HCT116 (cell line): Measurements from ENCODE around the gene SERPIND1. TPM values are rescaled to one million over a fixed set of nuclear protein-coding genes. Genes with fewer than 3 reads are reported as not detected.

Experiments used
- ATAC-seq: fragments of 200-7000 bp; cut with Tn5 transposase; 2 replicates; pipeline ENCODE4 v1.9.1; 2020; ENCODE audit warnings: mild to moderate bottlenecking, moderate library complexity
- BruUV-seq: library from RNA; stranded (reverse); fragments of 400-500 nt; replicated peaks from 2 replicates; lab custom pipeline; 2021; lab: Mats Ljungman, UMichigan
- CTCF ChIA-PET: fragments of 300-600 bp; sonication (Branson Sonifier 250); formaldehyde crosslinking; loops from one replicate; lab custom pipeline; 2021; ENCODE audit warnings: antibody characterized with exemption; lab: Charles Lee
- POLR2A ChIA-PET: fragments of 300-600, 350-600 bp; sonication (Branson Sonifier 250); formaldehyde crosslinking; loops from one replicate; lab custom pipeline; 2021; ENCODE audit warnings: antibody characterized with exemption; lab: Charles Lee
- RAD21 ChIA-PET, 2 experiments: fragments of 300-600 bp; sonication (Branson Sonifier 250); formaldehyde crosslinking; loops; one replicate each; lab custom pipeline; 2023; ENCODE audit warnings: low total read pairs in 2 of 2; ENCODE audit not compliant: uncharacterized antibody in 2 of 2, unreplicated experiment in 2 of 2, low non-redundant PET in 1 of 2; lab: Charles Lee
- DNase-seq: peaks from one replicate; pipeline ENCODE4 v3.0.0-alpha.2; 2010; ENCODE audit warnings: low read depth, low spot score
- H2AFZ ChIP-seq: fragments of 200-600 bp; shearing (Covaris generic), sonication (generic); 2 replicates; pipeline ENCODE4 v1.6.1; 2017; ENCODE audit warnings: low read depth, mixed run types, mixed read lengths, antibody characterized with exemption, low read length; ENCODE audit not compliant: poor library complexity, severe bottlenecking
- H3K27ac ChIP-seq: 2 replicates; pipeline ENCODE4 v1.5.1; 2012; ENCODE audit warnings: low read depth, low read length
- H3K27me3 ChIP-seq: fragments of 200-600 bp; sonication (generic); 2 replicates; pipeline ENCODE4 v1.6.1; 2016; ENCODE audit warnings: mixed run types, low read length, mixed read lengths; ENCODE audit not compliant: insufficient read depth
- H3K36me3 ChIP-seq, 2 experiments: fragments of 200-500 bp in 1 of 2; fragments of 200-600 bp in 1 of 2; sonication (Bioruptor generic) in 1 of 2; sonication (generic) in 1 of 2; 2 replicates each; pipeline versions ENCODE4 v1.5.1 to v1.6.1; 2014 to 2016; ENCODE audit warnings: low read length in 2 of 2, inconsistent platforms in 1 of 2, mixed read lengths in 1 of 2, mixed run types in 1 of 2; ENCODE audit not compliant: insufficient read depth in 2 of 2, control insufficient read depth in 1 of 2
- H3K4me1 ChIP-seq, 2 experiments: fragments of 200-600 bp in 1 of 2; sonication (generic) in 1 of 2; 2 replicates each; pipeline versions ENCODE4 v1.5.1 to v1.6.1; 2012 to 2017; ENCODE audit warnings: low read length in 2 of 2, inconsistent platforms in 1 of 2, mild to moderate bottlenecking in 1 of 2, mixed read lengths in 1 of 2, mixed run types in 1 of 2, moderate library complexity in 1 of 2; ENCODE audit not compliant: insufficient read depth in 2 of 2, control insufficient read depth in 1 of 2
- H3K4me2 ChIP-seq: fragments of 200-600 bp; sonication (generic); 2 replicates; pipeline ENCODE4 v1.6.1; 2017; ENCODE audit warnings: mixed run types, low read length, mixed read lengths
- H3K4me3 ChIP-seq, 2 experiments: fragments of 200-600 bp in 1 of 2; sonication (generic) in 1 of 2; replicated peaks in 1 of 2; 2 replicates each; pipeline ENCODE4 v1.5.1; 2011 to 2016; ENCODE audit warnings: low read length in 2 of 2, control low read depth in 1 of 2, low read depth in 1 of 2, mild to moderate bottlenecking in 1 of 2, mixed read lengths in 1 of 2, mixed run types in 1 of 2
- H3K79me2 ChIP-seq: fragments of 200-600 bp; sonication (generic); 2 replicates; pipeline ENCODE4 v1.6.1; 2017; ENCODE audit warnings: mild to moderate bottlenecking, mixed run types, low read length, moderate library complexity, mixed read lengths; ENCODE audit not compliant: insufficient read depth
- H3K9ac ChIP-seq: fragments of 200-600 bp; sonication (generic); 2 replicates; pipeline ENCODE4 v1.6.1; 2016; ENCODE audit warnings: low read length, mixed read lengths
- H3K9me2 ChIP-seq: fragments of 200-600 bp; sonication (generic), shearing (Covaris generic); 2 replicates; pipeline ENCODE4 v1.6.1; 2017; ENCODE audit warnings: mixed run types, mild to moderate bottlenecking, moderate library complexity; ENCODE audit not compliant: insufficient read depth
- H3K9me3 ChIP-seq, 2 experiments: fragments of 200-500 bp in 1 of 2; fragments of 200-600 bp in 1 of 2; sonication (Bioruptor generic) in 1 of 2; sonication (generic) in 1 of 2; 2 replicates each; pipeline ENCODE4 v1.6.1; 2014 to 2017; ENCODE audit warnings: low read length in 2 of 2, mixed read lengths in 2 of 2, inconsistent platforms in 1 of 2, low read depth in 1 of 2, mild to moderate bottlenecking in 1 of 2, mixed run types in 1 of 2, moderate library complexity in 1 of 2; ENCODE audit not compliant: control insufficient read depth in 1 of 2, insufficient read depth in 1 of 2
- H4K20me1 ChIP-seq: fragments of 200-600 bp; sonication (generic), shearing (Covaris generic); 2 replicates; pipeline ENCODE4 v1.6.1; 2017; ENCODE audit warnings: mixed run types, mild to moderate bottlenecking, moderate library complexity; ENCODE audit not compliant: insufficient read depth
- CEBPB ChIP-seq: IDR thresholded peaks from 2 replicates; pipeline ENCODE4 v1.6.1; 2012; ENCODE audit warnings: low read depth
- EGR1 ChIP-seq: IDR thresholded peaks from 2 replicates; pipeline ENCODE4 v1.6.1; 2012; ENCODE audit warnings: low read depth
- ELF1 ChIP-seq: IDR thresholded peaks from 2 replicates; pipeline ENCODE4 v1.6.1; 2012; ENCODE audit warnings: low read depth, borderline replicate concordance
- EZH2 ChIP-seq: fragments of 200-600 bp; sonication (generic); IDR thresholded peaks from 2 replicates; pipeline ENCODE4 v1.6.1; 2017; ENCODE audit warnings: antibody characterized with exemption, mixed run types
- EZH2phosphoT487 ChIP-seq: fragments of 200-600 bp; IDR thresholded peaks from 2 replicates; pipeline ENCODE4 v1.6.1; 2018; ENCODE audit warnings: antibody characterized with exemption, borderline replicate concordance
- JUND ChIP-seq: IDR thresholded peaks from 2 replicates; pipeline ENCODE4 v1.6.1; 2012
- MAX ChIP-seq: IDR thresholded peaks from 2 replicates; pipeline ENCODE4 v1.6.1; 2012
- POLR2AphosphoS5 ChIP-seq: IDR thresholded peaks from 2 replicates; pipeline ENCODE4 v1.6.1; 2011; ENCODE audit warnings: mild to moderate bottlenecking, low read depth, low read length, moderate library complexity
- RAD21 ChIP-seq: IDR thresholded peaks from 2 replicates; pipeline ENCODE4 v1.6.1; 2012; ENCODE audit warnings: low read depth, mild to moderate bottlenecking
- SRF ChIP-seq: IDR thresholded peaks from 2 replicates; pipeline ENCODE4 v1.6.1; 2012; ENCODE audit warnings: low read depth
- TCF7L2 ChIP-seq: IDR thresholded peaks from 2 replicates; pipeline ENCODE4 v1.7.0; 2011; ENCODE audit warnings: borderline replicate concordance, inconsistent platforms; ENCODE audit not compliant: insufficient read depth, insufficient read length; ENCODE audit errors: extremely low read depth
- ZFX ChIP-seq: fragments of 450-650 bp; IDR thresholded peaks from 2 replicates; pipeline ENCODE4 v1.6.1; 2017
- ZNF274 ChIP-seq: fragments of 200-500 bp; sonication (Bioruptor generic); IDR thresholded peaks from 2 replicates; pipeline ENCODE4 v1.6.1; 2014; ENCODE audit warnings: mild to moderate bottlenecking, low read depth, low read length, inconsistent platforms
- intact Hi-C: fragments of 100-400 bp; cut with micrococcal nuclease; formaldehyde crosslinking; loops from 2 replicates; pipeline ENCODE4 v1.10.0; 2022
- total RNA-seq: library from RNA; stranded (reverse); gene quantifications from one replicate; pipeline ENCODE4 v1.2.1, GENCODE V29; 2021; ENCODE audit not compliant: unreplicated experiment
- TF ChIP-seq, protein P1 (sequence below): IDR thresholded peaks from 2 replicates; pipeline ENCODE4 v1.6.1; 2012

The SERPIND1 gene
- total RNA-seq, 1 experiment from 2014 or later = 0.25 TPM

- H3K27ac ChIP-seq = no peak overlapping the region
- H3K9me2 ChIP-seq = no peaks in the 10 kb centered on the region
- H3K4me1 ChIP-seq = peaks cover 12 to 15% of the 10 kb centered on the region in 2 experiments
- ChIA-PET CTCF (interaction anchor here (0.6 to 2.2 kb wide), 4 partner anchors 11 to 79 kb away, joined by 3 to 8 read pairs (median 5); no protein-coding TSS in a partner anchor), RAD21 (no interaction called here), POLR2A (no interaction called here)
- DNase-seq = no peak
- no peaks in the 10 kb centered on the region for H3K9me3 ChIP-seq
- BruUV-seq = no TSS peak
- H3K27me3 ChIP-seq = no peaks in the 10 kb centered on the region
- no peak for ATAC-seq
- no peak overlapping the region for H3K9ac ChIP-seq
- no peaks in the 10 kb centered on the region; a peak in 2 of 4 replicates for H3K36me3 ChIP-seq
- no peaks in the 10 kb centered on the region for H4K20me1 ChIP-seq
- H3K79me2 ChIP-seq = no peaks in the 10 kb centered on the region
- H3K4me3 ChIP-seq = no peak overlapping the region
- H2AFZ ChIP-seq = no peak overlapping the region
- no peak overlapping the region for H3K4me2 ChIP-seq
- no peak for TF ChIP-seq EGR1
- TF ChIP-seq ZNF274 = no peak
- intact Hi-C loops = no loop called here
Measured at GRCh38 chr22:20782596-20783299, 8.8 kb downstream of the SERPIND1 start.

- ATAC-seq = no peak
- no peak overlapping the region for H3K4me2 ChIP-seq
- no TSS peak for BruUV-seq
- no peaks in the 10 kb centered on the region for H3K9me3 ChIP-seq
- no peak overlapping the region for H3K9ac ChIP-seq
- RAD21 ChIA-PET = no interaction called here
- CTCF ChIA-PET = interaction anchor here (0.6 to 2.2 kb wide), 5 partner anchors 10 to 80 kb away, joined by 3 to 8 read pairs (median 5); no protein-coding TSS in a partner anchor
- no peaks in the 10 kb centered on the region; a peak in 2 of 4 replicates for H3K36me3 ChIP-seq
- no peaks in the 10 kb centered on the region for H3K79me2 ChIP-seq
- TF ChIP-seq JUND (no peak), SRF (no peak), POLR2AphosphoS5 (no peak), EZH2phosphoT487 (no peak), ELF1 (no peak), CEBPB (no peak), ZFX (no peak), RAD21 (no peak), EZH2 (no peak), MAX (no peak), TCF7L2 (no peak), EGR1 (no peak)
- TF ChIP-seq, protein P1, sequence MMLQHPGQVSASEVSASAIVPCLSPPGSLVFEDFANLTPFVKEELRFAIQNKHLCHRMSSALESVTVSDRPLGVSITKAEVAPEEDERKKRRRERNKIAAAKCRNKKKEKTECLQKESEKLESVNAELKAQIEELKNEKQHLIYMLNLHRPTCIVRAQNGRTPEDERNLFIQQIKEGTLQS = no peak
- TF ChIP-seq, all 23 proteins: peak for 0
- POLR2A ChIA-PET = no interaction called here
- Histone ChIP-seq H3K4me3 (no peak overlapping the region), H3K27me3 (no peaks in the 10 kb centered on the region), H4K20me1 (no peaks in the 10 kb centered on the region), H3K4me1 (peaks cover 7 to 9% of the 10 kb centered on the region in 2 experiments), H3K9me2 (no peaks in the 10 kb centered on the region), H2AFZ (no peak overlapping the region), H3K27ac (no peak overlapping the region)
- no peak for DNase-seq
- intact Hi-C loops = no loop called here
Measured at GRCh38 chr22:20783300-20783673, 9.4 kb downstream of the SERPIND1 start.
